Renal cortical epithelial cell (primary cell): Measurements from ENCODE around the gene FAR2. TPM values are rescaled to one million over a fixed set of nuclear protein-coding genes. Genes with fewer than 3 reads are reported as not detected.
"Not testable (repeated sequence)": the region's sequence is repeated elsewhere in the genome, so short reads cannot be mapped to it uniquely, and the experiment has no call there.

ENCODE experiments used
- DNase-seq: peaks from one replicate; pipeline ENCODE4 v3.0.0-alpha.2; 2011; ENCODE audit warnings: low read depth
- total RNA-seq: library from RNA; depleted of rRNA; stranded (reverse); fragments of >200 nt; gene quantifications from 2 replicates; pipeline ENCODE4 v1.2.3, GENCODE V29; 2014

The FAR2 gene
- total RNA-seq, 1 donor from 2014 or later, result 1.6 TPM

DNA sequence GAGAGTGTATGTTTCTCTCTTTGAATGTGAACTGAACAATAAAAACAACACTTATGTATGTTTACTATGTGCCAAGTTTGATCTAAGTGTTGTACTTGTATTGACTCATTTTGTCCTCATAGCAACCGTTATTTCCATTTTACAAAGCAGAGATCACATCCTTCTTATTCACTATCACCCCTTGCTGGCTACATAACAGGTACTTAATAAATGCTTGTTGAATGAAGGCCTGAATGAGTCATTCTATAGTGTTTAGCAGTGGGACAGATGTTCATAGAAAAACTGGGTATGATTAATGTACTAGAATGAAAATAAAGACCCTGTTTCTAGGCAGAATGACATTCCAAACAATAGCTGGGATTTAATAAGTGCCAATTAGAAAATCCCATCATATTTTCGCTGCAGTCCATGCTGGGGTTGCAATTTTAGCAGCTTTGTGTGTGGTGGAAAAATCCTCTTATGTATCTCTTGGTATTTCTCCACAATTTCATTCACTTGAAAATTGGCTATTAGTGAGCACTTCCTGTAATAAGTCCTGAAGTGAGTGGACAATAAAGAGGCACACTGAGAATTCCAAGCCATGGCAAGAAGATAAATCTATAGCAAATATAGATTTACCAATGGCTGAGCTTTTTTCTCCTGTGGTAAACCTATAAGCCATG is 86.0 kb downstream of the FAR2 start:
- peak; percentile 59 for DNase-seq

- peak; percentile 89 for DNase-seq
Observed at GRCh38 chr12:29238822-29239291, 89.8 kb downstream of the FAR2 start.

DNA sequence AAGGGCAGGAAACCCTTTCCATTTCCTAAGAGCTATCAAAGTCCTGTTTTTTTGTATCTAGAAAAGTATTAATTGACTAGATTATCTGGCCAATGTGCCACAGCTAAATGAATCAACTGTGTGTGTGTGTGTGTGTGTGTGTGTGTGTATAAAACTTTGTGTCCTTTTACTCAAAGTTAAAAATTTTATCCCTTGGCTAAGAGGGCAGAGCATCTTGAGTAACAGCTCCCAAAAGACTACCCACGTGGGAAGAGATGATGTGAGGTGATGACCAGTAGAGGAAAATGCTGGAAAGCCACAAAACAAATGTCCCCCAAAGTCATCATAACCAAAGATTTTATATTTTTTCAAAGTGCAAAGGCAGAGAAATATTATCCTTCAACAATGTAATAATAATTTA is 90.3 kb downstream of the FAR2 start:
- DNase-seq, result no peak

DNA sequence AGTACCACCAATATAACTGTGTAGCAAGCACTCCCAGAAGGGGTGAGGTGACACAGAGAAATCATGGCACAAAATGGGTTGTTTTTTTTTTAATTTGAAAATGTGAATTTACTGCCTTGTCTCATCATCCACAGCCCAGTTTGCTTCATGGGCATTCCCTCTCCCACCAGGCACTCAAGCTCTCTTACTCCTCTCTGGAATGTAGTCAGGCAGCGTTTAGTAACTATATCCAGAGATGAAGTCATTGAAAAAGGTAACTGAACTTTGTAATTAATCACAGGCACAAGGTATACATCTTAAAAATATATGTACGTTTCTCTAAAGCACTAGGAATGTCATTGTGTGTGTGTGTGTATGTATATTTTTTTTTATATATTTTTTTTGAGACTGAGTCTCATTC is 91.4 kb downstream of the FAR2 start:
- DNase-seq, result no peak

DNA sequence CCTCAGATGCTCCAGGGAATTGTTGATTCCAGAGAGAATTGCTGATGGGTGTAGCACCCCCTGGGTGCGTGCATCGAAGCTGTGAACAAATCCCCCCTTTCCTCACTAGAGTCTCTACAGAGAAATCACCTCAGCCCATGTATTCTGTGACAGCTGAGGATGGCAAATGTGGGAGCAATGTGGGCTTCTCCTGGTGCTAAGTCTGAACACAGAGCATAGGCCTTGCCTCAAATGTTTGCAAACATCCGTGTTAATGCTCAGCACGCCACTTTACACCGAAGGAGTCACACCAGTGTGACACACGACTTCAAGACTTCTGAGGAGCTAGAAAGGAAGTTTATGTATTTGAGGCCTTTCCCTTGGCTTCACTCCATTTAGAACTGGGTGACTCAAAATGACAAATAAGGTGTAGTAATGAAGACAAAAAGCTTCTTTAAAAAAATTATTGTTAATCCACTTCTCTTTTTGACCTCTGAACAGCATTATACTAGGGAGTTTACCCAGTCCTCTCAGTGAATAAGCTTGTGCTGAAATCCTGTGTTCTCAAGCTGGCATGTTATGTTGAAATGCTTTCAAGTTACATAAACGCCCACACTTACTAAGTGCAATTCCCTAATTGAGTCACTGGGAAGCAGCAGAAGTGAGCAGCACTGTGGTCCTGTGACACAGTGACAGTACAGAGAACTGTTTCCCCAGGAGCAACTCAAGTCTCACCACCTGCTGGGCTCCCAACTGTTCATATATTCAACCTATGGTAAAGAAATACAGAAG is 92.9 kb downstream of the FAR2 start:
- peak; percentile 98 for DNase-seq

DNA sequence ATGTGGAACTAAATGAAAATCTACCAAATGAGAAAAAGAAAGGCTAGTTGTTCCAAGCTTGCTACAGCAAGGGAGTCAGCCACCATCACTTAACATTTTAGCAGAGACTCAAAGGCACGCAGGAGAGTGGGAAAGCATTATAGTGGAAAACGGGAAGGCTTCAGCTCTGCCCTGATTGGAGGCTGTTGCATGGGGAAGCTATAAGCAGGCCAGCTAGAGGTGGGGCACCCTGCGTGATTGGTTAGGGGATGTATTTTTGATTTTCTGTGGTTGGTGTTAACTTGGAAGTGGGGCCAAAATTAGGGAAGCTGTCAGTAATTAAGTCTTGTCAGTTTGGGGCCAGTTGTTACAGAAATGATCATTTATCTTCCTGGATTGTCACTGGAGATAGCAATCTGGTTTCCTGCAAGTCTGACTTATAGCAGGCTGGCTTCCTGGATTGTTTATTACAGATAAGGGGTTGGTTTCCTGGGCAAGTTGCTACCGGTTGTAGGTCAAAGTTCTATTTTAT is 93.9 kb downstream of the FAR2 start:
- DNase-seq, result no peak

- DNase-seq, result no peak
Observed at GRCh38 chr12:29244159-29244765, 95.2 kb downstream of the FAR2 start.

- DNase-seq, result peak; percentile 12
Observed at GRCh38 chr12:29245246-29245645, 96.2 kb downstream of the FAR2 start.

DNA sequence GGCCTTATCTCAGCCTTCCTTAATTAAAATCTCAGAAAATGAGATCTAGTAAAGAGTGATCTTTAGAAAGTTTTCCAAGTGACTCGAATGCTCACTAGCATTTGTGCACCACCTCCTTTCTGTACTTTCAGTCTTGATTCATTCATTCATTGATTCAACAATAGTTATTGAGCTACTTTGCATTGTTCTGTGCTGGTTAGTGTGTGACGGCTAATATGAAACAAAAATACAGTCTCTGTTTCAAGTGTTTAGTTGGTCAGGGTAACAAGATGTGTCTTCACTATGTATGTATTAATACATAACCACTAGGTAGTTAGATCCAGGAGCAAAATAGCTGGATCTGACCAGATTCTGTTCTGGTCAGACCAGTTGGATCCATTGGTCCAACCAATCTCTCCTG is 100.9 kb downstream of the FAR2 start:
- no peak for DNase-seq

GRCh38 chr12:29253906-29254625 is 105.0 kb downstream of the FAR2 start:
- no peak for DNase-seq

GRCh38 chr12:29255042-29255441 is 106.0 kb downstream of the FAR2 start:
- DNase-seq, result no peak

DNA sequence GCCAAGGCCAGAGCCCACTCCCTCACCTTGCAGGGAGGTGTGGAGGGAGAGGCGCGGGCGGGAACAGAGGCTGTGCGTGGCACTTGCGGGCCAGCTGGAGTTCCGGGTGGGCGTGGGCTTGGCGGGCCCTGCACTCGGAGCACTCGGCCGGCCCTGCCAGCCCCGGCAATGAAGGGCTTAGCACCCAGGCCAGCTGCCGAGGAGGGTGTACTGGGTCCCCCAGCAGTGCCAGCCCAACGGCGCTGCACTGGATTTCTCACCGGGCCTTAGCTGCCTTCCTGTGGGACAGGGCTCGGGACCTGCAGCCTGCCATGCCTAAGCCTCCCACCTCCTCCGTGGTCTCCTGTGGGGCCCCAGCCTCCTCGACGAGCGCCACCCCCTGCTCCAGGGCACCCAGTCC is 107.5 kb downstream of the FAR2 start:
- no peak for DNase-seq

DNA sequence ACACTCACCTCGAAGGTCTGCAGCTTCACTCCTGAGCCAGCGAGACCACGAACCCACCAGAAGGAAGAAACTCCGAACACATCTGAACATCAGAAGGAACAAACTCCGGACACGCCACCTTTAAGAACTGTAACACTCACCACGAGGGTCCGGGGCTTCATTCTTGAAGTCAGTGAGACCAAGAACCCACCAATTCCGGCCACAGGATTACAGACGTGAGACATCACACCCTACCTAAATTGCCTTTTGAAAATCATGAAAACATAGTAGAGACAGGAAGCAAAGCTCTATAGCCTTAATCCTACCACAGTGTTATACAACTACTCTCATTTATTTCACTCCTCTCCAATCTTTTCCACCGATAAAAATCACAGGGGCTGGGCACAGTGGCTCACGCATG is 108.6 kb downstream of the FAR2 start:
- DNase-seq, result not testable (repeated sequence)

DNA sequence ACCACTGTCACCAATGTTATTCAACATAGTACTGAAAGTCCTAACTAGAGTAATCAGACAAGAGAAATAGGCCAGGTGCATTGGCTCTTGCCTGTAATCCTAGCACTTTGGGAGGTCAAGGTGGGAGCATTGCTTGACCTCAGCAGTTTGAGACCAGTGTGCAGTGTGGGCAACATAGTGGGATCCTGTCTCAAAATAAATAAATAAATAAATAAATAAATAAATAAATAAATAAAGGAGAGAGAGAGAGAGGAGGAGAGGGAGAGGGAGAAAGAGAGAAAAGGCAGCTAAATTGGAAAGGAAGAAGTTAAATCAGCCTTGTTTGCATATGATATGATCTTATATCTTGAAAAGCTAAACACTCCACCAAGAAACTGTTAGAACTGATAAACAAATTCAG is 115.3 kb downstream of the FAR2 start:
- DNase-seq, result no peak

DNA sequence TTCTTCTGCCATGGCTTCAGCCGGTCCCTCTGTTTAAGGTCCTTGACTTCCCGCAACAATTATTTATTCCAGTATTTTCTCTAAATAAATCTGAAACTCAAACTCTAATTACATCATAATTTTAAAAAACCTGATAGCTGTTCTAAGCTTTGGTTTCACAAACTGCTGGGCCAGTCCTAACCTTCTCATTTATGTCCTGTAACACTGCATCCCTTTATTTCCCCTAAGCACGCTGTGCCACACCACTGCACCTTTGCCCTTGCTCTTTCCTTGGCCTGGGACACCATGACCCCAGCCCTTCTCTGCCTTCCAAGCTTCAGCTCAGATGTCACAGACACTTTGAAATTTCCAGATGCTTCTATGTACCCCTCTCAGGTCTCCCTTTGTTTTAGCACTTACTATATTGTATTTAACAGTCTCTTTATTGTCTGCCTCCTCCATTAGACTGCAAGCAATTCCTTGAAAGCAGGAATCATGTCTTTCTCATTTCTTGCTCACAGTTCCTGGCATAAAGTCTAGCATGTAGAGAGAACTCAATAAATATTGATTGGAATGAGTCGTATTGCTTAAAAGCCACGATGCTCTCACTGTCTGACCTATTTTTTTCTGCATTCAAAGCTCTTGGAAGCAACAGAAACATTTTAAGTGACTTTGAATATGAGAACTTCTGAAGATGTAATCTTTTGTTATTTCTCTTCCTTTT is 120.8 kb downstream of the FAR2 start:
- DNase-seq, result no peak

GRCh38 chr12:29270446-29270845 is 121.4 kb downstream of the FAR2 start:
- DNase-seq, result no peak

DNA sequence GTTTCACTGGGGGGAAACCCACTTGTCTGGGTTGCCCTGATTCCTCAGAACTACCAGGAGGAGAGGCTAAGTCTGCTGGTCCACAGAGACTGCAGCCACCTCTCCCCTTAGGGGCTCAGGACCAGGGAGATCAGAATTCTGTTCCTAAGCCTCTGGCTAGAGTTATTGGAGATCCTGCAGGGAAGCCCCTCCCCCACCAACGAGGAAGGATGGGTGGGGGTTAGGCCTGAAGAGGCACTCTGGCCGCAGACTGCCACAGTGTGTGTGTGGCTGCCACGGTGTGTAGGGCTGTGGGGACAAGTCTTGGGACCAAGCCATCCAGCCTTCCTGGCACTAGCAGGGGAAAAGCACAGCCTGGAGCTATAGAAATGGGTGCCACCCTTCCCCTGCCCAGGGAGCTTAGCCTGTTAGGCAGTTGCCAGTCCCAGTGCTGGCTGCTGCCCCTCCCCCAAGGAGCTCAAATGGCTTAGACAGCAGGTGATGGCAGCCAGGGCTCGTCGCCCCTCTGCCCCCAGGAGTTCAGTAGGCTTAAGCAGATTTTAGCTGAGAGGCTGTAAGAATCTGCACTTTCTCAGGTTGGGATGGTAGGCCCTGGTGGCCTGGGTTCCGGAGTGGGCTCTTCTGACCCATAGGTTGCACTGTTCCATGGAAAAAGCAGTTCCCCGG is 124.2 kb downstream of the FAR2 start:
- DNase-seq, result no peak

GRCh38 chr12:29275834-29276233 is 126.8 kb downstream of the FAR2 start:
- DNase-seq, result no peak

GRCh38 chr12:29277231-29277630 is 128.2 kb downstream of the FAR2 start:
- no peak for DNase-seq

DNA sequence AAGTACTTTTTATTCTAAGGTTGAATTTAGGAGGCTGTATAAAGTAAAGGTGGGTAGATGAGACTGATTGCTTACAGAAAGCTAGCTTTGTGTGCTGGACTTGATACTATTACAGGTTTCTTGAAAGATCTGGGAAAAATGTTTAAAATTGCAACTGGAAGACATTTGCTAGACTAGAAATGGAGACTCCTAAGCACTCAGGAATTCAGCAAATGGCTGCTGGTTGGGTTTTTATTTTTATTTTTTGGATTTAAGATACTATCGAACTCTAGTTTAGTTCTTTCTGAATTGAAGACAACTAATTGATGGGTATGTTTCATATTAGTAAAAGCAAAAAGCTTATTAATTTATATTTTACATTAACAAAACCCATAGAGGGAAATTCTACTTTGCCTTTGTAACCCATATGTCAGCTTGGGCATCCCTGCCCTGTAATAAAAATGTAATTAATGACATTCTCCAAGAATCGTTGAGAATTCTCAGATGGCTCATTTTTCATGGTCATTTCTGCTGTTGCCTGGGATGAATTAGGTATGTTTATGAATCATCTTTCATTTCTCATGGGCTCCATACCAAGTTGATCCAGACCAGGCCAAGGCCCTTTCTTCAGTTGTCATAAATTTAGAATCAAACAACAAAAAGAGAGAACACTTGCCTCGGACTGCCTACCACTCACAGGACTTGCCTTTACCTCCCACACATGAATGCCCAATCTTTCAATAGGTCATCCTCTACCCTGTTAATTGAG is 129.8 kb downstream of the FAR2 start:
- DNase-seq, result no peak
